ENCODE results near the gene RABGEF1. TPM values are rescaled to one million over a fixed set of nuclear protein-coding genes. Genes with fewer than 3 reads are reported as not detected.
A peak's percentile ranks its signal among the peaks of the same experiment; 100 is the strongest.

The RABGEF1 gene
- total and polyA plus RNA-seq, 11 donors = 5.7 to 21.2 (median 19.0) TPM

DNA sequence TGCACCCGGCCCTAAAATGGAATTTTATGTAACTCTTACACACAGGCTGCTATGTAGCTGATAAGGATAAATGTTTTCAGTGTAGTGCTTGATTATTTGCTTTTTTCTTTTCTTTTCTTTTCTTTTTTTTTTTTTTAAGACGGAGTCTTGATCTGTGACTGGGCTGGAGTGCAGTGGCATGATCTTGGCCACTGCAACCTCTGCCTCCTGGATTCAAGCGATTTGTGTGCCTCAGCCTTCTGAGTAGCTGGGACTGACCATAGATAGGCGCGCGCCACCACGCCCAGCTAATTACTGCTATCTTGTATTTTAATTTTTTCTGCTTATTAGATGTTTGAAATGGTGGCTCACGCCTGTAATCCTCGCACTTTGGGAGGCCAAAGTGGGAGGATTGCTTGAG is 3.4 kb downstream of the RABGEF1 start:
- peaks cover 0 to 48% (median 25%) of the 10 kb centered on the region in 12 donors for H3K4me1 ChIP-seq
- H3K4me3 ChIP-seq = no peak overlapping the region
- no peak for DNase-seq
- H3K27me3 ChIP-seq = no peaks in the 10 kb centered on the region
- no peak for ATAC-seq
- no peak for TF ChIP-seq POLR2A (IDR thresholded peaks at IDR 0.05)
- TF ChIP-seq, protein P1, sequence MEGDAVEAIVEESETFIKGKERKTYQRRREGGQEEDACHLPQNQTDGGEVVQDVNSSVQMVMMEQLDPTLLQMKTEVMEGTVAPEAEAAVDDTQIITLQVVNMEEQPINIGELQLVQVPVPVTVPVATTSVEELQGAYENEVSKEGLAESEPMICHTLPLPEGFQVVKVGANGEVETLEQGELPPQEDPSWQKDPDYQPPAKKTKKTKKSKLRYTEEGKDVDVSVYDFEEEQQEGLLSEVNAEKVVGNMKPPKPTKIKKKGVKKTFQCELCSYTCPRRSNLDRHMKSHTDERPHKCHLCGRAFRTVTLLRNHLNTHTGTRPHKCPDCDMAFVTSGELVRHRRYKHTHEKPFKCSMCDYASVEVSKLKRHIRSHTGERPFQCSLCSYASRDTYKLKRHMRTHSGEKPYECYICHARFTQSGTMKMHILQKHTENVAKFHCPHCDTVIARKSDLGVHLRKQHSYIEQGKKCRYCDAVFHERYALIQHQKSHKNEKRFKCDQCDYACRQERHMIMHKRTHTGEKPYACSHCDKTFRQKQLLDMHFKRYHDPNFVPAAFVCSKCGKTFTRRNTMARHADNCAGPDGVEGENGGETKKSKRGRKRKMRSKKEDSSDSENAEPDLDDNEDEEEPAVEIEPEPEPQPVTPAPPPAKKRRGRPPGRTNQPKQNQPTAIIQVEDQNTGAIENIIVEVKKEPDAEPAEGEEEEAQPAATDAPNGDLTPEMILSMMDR (IDR thresholded peaks at IDR 0.05) = no peak
- no peak overlapping the region for H3K27ac ChIP-seq
- WGBS, 4 donors = 96 to 97% (median 96%) methylated on average over 9 of the region's 9 CpGs
- no peaks in the 10 kb centered on the region for H3K36me3 ChIP-seq
- intact Hi-C loops (cut with DNase I) = loop anchor here in 4 of 10 donors (5.0 to 10.0 kb wide), 5 partner anchors 51 to 101 kb away; no protein-coding TSS in a partner anchor
- H3K9me3 ChIP-seq = no peaks in the 10 kb centered on the region

DNA sequence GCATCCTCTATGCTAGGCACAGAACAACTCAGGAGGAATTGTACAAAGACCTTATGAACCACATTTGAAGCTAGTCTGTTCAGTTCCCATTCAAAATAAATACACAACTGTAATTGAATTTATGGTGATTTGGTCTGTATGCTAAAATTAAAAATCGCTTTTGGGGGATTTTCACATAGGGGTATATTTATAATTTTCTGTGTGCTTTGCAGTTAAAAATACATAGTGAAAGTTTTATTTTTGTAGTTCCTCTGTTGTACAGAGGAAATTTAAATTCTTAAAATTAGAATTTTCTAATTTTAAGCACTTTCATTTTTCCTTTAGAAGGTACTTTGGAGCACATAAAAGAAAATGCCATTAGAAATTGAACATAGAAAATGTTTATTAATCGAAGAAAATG is 6.9 kb downstream of the RABGEF1 start:
- TF ChIP-seq, protein P1 (IDR thresholded peaks at IDR 0.05) = no peak
- no peak for TF ChIP-seq POLR2A (IDR thresholded peaks at IDR 0.05)
- intact Hi-C loops (cut with DNase I) = loop anchor here in 4 of 10 donors (5.0 to 10.0 kb wide), 4 partner anchors 47 to 665 kb away; no protein-coding TSS in a partner anchor
- peaks cover 0 to 39% (median 16%) of the 10 kb centered on the region in 12 donors for H3K4me1 ChIP-seq
- no peak overlapping the region for H3K27ac ChIP-seq
- H3K9me3 ChIP-seq = no peaks in the 10 kb centered on the region
- H3K27me3 ChIP-seq = no peaks in the 10 kb centered on the region
- ATAC-seq (no peak), DNase-seq (no peak)
- H3K36me3 ChIP-seq = no peaks in the 10 kb centered on the region
- 88 to 95% (median 92%) methylated on average over 2 of the region's 2 CpGs for WGBS, 4 donors
- no peak overlapping the region for H3K4me3 ChIP-seq

DNA sequence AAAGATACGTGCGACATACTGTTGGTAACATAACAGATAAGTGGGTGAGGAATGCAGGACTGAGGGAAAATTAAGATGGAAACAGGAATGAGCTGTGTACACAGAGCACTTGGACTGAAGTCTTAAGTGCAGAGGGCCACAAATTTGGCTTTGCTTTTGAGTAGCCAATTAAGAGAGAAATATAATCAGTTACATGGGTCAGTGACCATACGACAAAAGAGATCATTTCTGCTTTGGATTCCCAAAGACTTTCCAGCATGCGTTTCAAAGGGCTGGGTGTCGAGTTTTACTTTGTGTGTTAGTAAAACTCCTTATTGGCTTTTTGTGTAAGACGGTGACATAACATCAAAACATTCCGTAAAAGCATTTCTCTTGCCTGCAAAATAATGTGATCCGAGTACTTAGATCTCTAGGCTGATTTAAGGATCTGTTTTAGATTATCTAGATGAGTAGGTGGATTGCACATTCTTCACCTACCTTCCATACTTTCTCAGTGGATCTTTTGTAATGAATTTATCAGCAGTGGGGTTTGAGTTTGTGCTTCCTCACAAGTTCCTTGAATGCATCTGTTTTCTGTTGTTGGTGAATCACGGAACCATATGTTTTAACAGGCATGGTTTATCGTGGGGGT is 7.5 kb downstream of the RABGEF1 start:
- TF ChIP-seq POLR2A (IDR thresholded peaks at IDR 0.05) = no peak
- TF ChIP-seq, protein P1 (IDR thresholded peaks at IDR 0.05) = no peak
- DNase-seq = no peak
- Histone ChIP-seq H3K36me3 (no peaks in the 10 kb centered on the region), H3K9me3 (no peaks in the 10 kb centered on the region), H3K27me3 (no peaks in the 10 kb centered on the region), H3K27ac (peak overlapping the region in 6 of 12 donors; percentile 9 to 58 (median 28)), H3K4me1 (peaks cover 0 to 34% (median 16%) of the 10 kb centered on the region in 12 donors), H3K4me3 (no peak overlapping the region)
- no peak for ATAC-seq
- intact Hi-C loops (cut with DNase I) = loop anchor here in 4 of 10 donors (5.0 to 10.0 kb wide), 4 partner anchors 47 to 666 kb away; no protein-coding TSS in a partner anchor
- WGBS, 4 donors = 59 to 72% (median 67%) methylated on average over 10 of the region's 10 CpGs

DNA sequence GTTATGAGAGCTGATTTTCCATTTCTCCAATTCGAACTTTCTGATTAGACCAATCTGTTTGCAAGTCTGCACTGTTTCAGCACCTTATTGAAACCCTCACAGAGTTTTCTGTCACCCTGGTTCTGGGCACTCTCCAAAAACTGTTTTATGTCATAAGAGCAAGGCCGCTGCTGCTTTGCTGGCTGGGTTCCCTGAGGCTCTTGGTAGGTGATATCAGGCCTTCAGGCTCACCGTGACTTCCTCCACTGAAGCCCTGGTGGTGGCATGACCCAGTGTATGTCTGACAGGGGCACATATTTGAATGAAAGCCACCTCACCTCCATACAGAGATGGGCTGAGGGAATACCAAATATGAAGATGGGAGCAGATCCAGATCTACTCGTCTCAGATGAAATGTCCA is 8.3 kb downstream of the RABGEF1 start:
- 26 to 51% (median 37%) methylated on average over 4 of the region's 4 CpGs for WGBS, 4 donors
- H3K27me3 ChIP-seq = no peaks in the 10 kb centered on the region
- H3K4me1 ChIP-seq = peaks cover 0 to 34% (median 16%) of the 10 kb centered on the region in 12 donors
- H3K4me3 ChIP-seq = no peak overlapping the region
- H3K36me3 ChIP-seq = no peaks in the 10 kb centered on the region
- H3K27ac ChIP-seq = peak overlapping the region in 10 of 12 donors; percentile 5 to 64 (median 28)
- no peak for TF ChIP-seq POLR2A (IDR thresholded peaks at IDR 0.05)
- TF ChIP-seq, protein P1 (IDR thresholded peaks at IDR 0.05) = no peak
- no peaks in the 10 kb centered on the region for H3K9me3 ChIP-seq
- ATAC-seq = peak; percentile 90 to 96 (median 92)
- intact Hi-C loops (cut with DNase I) = loop anchor here in 4 of 10 donors (5.0 to 10.0 kb wide), 4 partner anchors 46 to 666 kb away; no protein-coding TSS in a partner anchor
- peak; percentile 67 to 88 (median 74) for DNase-seq
